GM12878 (cell line): ENCODE data around the gene FCGR2B. TPM values are rescaled to one million over a fixed set of nuclear protein-coding genes. Genes with fewer than 3 reads are reported as not detected.

Experiments used
- ATAC-seq: fragments of 200-7000 bp; cut with Tn5 transposase; 3 replicates; pipeline ENCODE4 v1.9.1; 2020; ENCODE audit warnings: mild to moderate bottlenecking, moderate library complexity
- BruUV-seq: library from RNA; stranded (reverse); fragments of 400-500 nt; replicated peaks from 2 replicates; lab custom pipeline; 2021; lab: Mats Ljungman, UMichigan
- CTCF ChIA-PET: fragments of 300-600 bp; sonication (Branson Sonifier 250); formaldehyde crosslinking; extraction: SDS; loops from one replicate; lab custom pipeline; 2021; ENCODE audit warnings: inconsistent platforms; lab: Yijun Ruan, JAX
- POLR2A ChIA-PET: fragments of 350-600 bp; formaldehyde crosslinking; extraction: SDS; loops from one replicate; lab custom pipeline; 2021; ENCODE audit warnings: inconsistent platforms; lab: Charles Lee
- RAD21 ChIA-PET: fragments of 300-600 bp; sonication (Branson Sonifier 250); formaldehyde crosslinking; loops from one replicate; lab custom pipeline; 2023; ENCODE audit warnings: antibody characterized with exemption; ENCODE audit not compliant: unreplicated experiment; lab: Charles Lee
- SMC1A ChIA-PET: fragments of 300-600 bp; sonication (Branson Sonifier 250); formaldehyde crosslinking; loops from one replicate; lab custom pipeline; 2023; ENCODE audit not compliant: unreplicated experiment, uncharacterized antibody; lab: Charles Lee
- DNase-seq: peaks from one replicate; pipeline ENCODE4 v3.0.0-alpha.2; 2011; ENCODE audit warnings: low read depth, low spot score
- FAIRE-seq: peaks from 3 replicates; lab custom pipeline; 2011; peaks lifted over from hg19 to GRCh38; lab: Jason Lieb, UNC
- H2AFZ ChIP-seq: 2 replicates; pipeline ENCODE4 v1.6.0; 2011; ENCODE audit warnings: low read depth, low read length, control low read depth; ENCODE audit not compliant: control insufficient read depth
- H3K27ac ChIP-seq: 2 replicates; pipeline ENCODE4 v1.5.1; 2011; ENCODE audit warnings: control low read depth; ENCODE audit not compliant: control insufficient read depth, insufficient read depth
- H3K27me3 ChIP-seq, 2 experiments: replicated peaks in 1 of 2; 2 replicates each; pipeline versions ENCODE4 v1.6.0 to v1.6.1; 2011; ENCODE audit warnings: low read length in 1 of 2; ENCODE audit not compliant: control insufficient read depth in 2 of 2, insufficient read depth in 2 of 2
- H3K36me3 ChIP-seq, 2 experiments: 2 replicates each; pipeline ENCODE4 v1.5.1; 2011; ENCODE audit warnings: low read length in 1 of 2; ENCODE audit not compliant: control insufficient read depth in 2 of 2, insufficient read depth in 2 of 2
- H3K4me1 ChIP-seq: 2 replicates; pipeline ENCODE4 v1.6.1; 2011; ENCODE audit warnings: mild to moderate bottlenecking, low read length, moderate library complexity, mixed read lengths; ENCODE audit not compliant: control insufficient read depth, insufficient read depth
- H3K4me2 ChIP-seq: 2 replicates; pipeline ENCODE4 v1.6.0; 2011; ENCODE audit warnings: control low read depth; ENCODE audit not compliant: control insufficient read depth, insufficient read depth
- H3K4me3 ChIP-seq: fragments of 200-600 bp; sonication (generic); 2 replicates; pipeline ENCODE4 v1.5.1; 2016
- H3K79me2 ChIP-seq: 2 replicates; pipeline ENCODE4 v1.6.0; 2011; ENCODE audit warnings: low read length; ENCODE audit not compliant: control insufficient read depth, insufficient read depth
- H3K9ac ChIP-seq: 2 replicates; pipeline ENCODE4 v1.8.0; 2011; ENCODE audit warnings: low read length, control low read depth, mixed read lengths; ENCODE audit not compliant: control insufficient read depth, insufficient read depth
- H3K9me3 ChIP-seq: replicated peaks from 3 replicates; pipeline ENCODE4 v1.5.1; 2011; ENCODE audit warnings: mild to moderate bottlenecking, low read length; ENCODE audit not compliant: control insufficient read depth, insufficient read depth
- H4K20me1 ChIP-seq: 2 replicates; pipeline ENCODE4 v1.6.0; 2011; ENCODE audit not compliant: control insufficient read depth, insufficient read depth
- CHD4 ChIP-seq: fragments of 200-600 bp; sonication (generic); IDR thresholded peaks from 2 replicates; pipeline ENCODE4 v1.6.1; 2016; ENCODE audit warnings: mild to moderate bottlenecking
- KAT2A ChIP-seq: conservative IDR thresholded peaks from 2 replicates; pipeline ENCODE4 v1.6.1; 2011; ENCODE audit warnings: low read depth, low read length; ENCODE audit not compliant: control insufficient read depth
- POLR2A ChIP-seq: IDR thresholded peaks from 2 replicates; pipeline ENCODE4 v1.6.1; 2011; ENCODE audit warnings: low read depth, mild to moderate bottlenecking, low read length
- PRDM15 ChIP-seq: fragments of 450-650 bp; formaldehyde crosslinking; IDR thresholded peaks from 2 replicates; pipeline ENCODE4 v1.4.0; 2020; ENCODE audit warnings: mild to moderate bottlenecking, moderate library complexity
- RAD21 ChIP-seq: IDR thresholded peaks from 2 replicates; pipeline ENCODE4 v1.6.1; 2011; ENCODE audit warnings: mild to moderate bottlenecking, low read depth, low read length, moderate library complexity; ENCODE audit not compliant: insufficient read depth
- SREBF2 ChIP-seq: IDR thresholded peaks from 2 replicates; pipeline ENCODE4 v1.6.1; 2012; ENCODE audit warnings: mild to moderate bottlenecking, low read length
- SUPT20H ChIP-seq: IDR thresholded peaks from 2 replicates; pipeline ENCODE4 v1.6.1; 2011; ENCODE audit warnings: low read depth, mild to moderate bottlenecking, low read length, moderate library complexity, borderline replicate concordance; ENCODE audit not compliant: control insufficient read depth
- TCF12 ChIP-seq: IDR thresholded peaks from 2 replicates; pipeline ENCODE4 v1.6.1; 2011; ENCODE audit warnings: low read depth, mild to moderate bottlenecking, low read length
- ZNF274 ChIP-seq: IDR thresholded peaks from one replicate; pipeline ENCODE4 v1.8.0; 2011; ENCODE audit not compliant: insufficient read length, insufficient read depth
- ZZZ3 ChIP-seq: IDR thresholded peaks from 2 replicates; pipeline ENCODE4 v1.6.1; 2011; ENCODE audit warnings: low read depth; ENCODE audit not compliant: control insufficient read depth, insufficient read length
- WGBS: methylation state at CpG from one replicate; pipeline ENCODE4 v1.1.6; 2016; ENCODE audit warnings: low lambda C conversion rate; ENCODE audit not compliant: insufficient replicate concordance, insufficient coverage; ENCODE audit errors: missing lambda C conversion rate; 5-methylcytosine and 5-hydroxymethylcytosine counted together
- in situ Hi-C: fragments of 300-500 bp; cut with MboI; formaldehyde crosslinking; loops from 9 replicates; pipeline ENCODE4 v1.14.3; 2018; ENCODE audit warnings: mixed read lengths
- intact Hi-C: fragments of 100-400 bp; cut with micrococcal nuclease; formaldehyde crosslinking; loops from one replicate; pipeline ENCODE4 v1.14.2; 2022; ENCODE audit not compliant: unreplicated experiment
- polyA plus RNA-seq, 11 experiments: library from polyadenylated mRNA; depleted of rRNA in 4 of 11; unstranded in 6 of 11; stranded (reverse) in 5 of 11; fragments of >200 nt; fragmentation: Nextera tagmentation in 4 of 11; fragmentation: Illumina TruSeq in 1 of 11; extraction: Ambion mirVana in 4 of 11; extraction: Trizol in 1 of 11; gene quantifications; 1 replicate in 1 of 11; 2 replicates in 10 of 11; pipeline versions ENCODE4 v1.2.1 to v1.2.3, GENCODE V29; 2011 to 2016; ENCODE audit warnings: inconsistent platforms in 2 of 11, missing spikeins in 2 of 11, low read depth in 1 of 11
- total RNA-seq, 4 experiments: library from RNA; depleted of rRNA in 3 of 4; stranded (reverse); fragments of >200 nt in 3 of 4; fragmentation: Illumina TruSeq in 1 of 4; extraction: Trizol in 1 of 4; gene quantifications; 2 replicates each; pipeline versions ENCODE4 v1.2.1 to v1.2.3, GENCODE V29; 2013 to 2021

FCGR2B gene
- total and polyA plus RNA-seq, 10 of the 15 experiments (the other 5 are each of a cell fraction or from before 2014, with no cell fraction given) = 76.6 to 216 (median 108) TPM

DNA sequence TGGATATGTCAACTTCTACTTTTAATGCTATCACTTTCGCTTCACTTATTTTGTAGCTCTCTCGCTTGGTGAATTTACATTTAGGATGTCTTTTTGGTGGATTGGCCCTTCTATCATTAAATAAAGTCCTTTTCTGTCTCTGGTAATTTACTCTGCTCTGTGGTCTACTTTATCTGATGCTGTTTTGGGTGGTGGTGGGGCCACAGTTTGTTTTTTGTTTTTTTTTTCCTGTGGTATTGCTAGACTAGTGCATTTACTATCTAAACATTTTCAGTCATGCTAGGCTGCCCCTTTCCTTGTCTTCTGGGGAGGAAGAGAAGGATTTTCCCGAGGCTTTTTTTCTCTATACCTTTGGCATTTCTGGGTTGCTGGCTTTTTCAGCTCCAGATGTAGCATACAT lies 26.0 kb downstream of the FCGR2B start:
- no TSS peak for BruUV-seq

GRCh38 chr1:161691846-161692245 lies 28.9 kb downstream of the FCGR2B start:
- ChIA-PET SMC1A (interaction anchor here (1.0 to 1.7 kb wide), 5 partner anchors 9 to 45 kb away, joined by 3 to 5 read pairs (median 3); no protein-coding TSS in a partner anchor), CTCF (interaction anchor here (0.7 to 5.4 kb wide), 3 partner anchors 13 to 47 kb away, joined by 3 to 21 read pairs (median 4); no protein-coding TSS in a partner anchor), POLR2A (no interaction called here), RAD21 (no interaction called here)
- WGBS = 64% methylated on average over 3 of the region's 3 CpGs
- Histone ChIP-seq H3K4me1 (no peaks in the 10 kb centered on the region), H4K20me1 (no peaks in the 10 kb centered on the region), H3K9ac (no peak overlapping the region), H3K27ac (no peak overlapping the region), H3K36me3 (no peaks in the 10 kb centered on the region), H3K27me3 (no peaks in the 10 kb centered on the region), H3K79me2 (no peaks in the 10 kb centered on the region), H3K9me3 (no peaks in the 10 kb centered on the region), H3K4me3 (no peak overlapping the region), H2AFZ (no peak overlapping the region), H3K4me2 (no peak overlapping the region)
- intact Hi-C loops = no loop called here
- TF ChIP-seq KAT2A = no peak
- TF ChIP-seq SUPT20H = no peak
- TF ChIP-seq SREBF2 = no peak
- no peak for TF ChIP-seq TCF12
- TF ChIP-seq CHD4 = no peak
- no peak for TF ChIP-seq PRDM15 (CRISPR knock-in tag)
- TF ChIP-seq POLR2A = no peak
- ATAC-seq (no peak), FAIRE-seq (no peak), DNase-seq (no peak)
- BruUV-seq = no TSS peak
- in situ Hi-C loops = no loop called here

More for the DNA sequence above, 26.0 kb downstream of the FCGR2B start:
- in situ Hi-C loops = no loop called here
- no peaks in the 10 kb centered on the region for H3K36me3 ChIP-seq
- no peak overlapping the region for H3K4me3 ChIP-seq
- no peak overlapping the region for H3K4me2 ChIP-seq
- H3K9me3 ChIP-seq = no peaks in the 10 kb centered on the region
- no peak overlapping the region for H3K27ac ChIP-seq
- no peaks in the 10 kb centered on the region for H3K79me2 ChIP-seq
- ATAC-seq (no peak), DNase-seq (no peak)
- H4K20me1 ChIP-seq = no peaks in the 10 kb centered on the region
- CTCF ChIA-PET = interaction anchor here (1.4 to 5.4 kb wide), 2 partner anchors 27 to 50 kb away, joined by 4 to 21 read pairs; no protein-coding TSS in a partner anchor
- SMC1A ChIA-PET = interaction anchor here (0.8 to 1.9 kb wide), 8 partner anchors 7 to 37 kb away, joined by 3 to 7 read pairs (median 4); partner anchors contain the start of gene FCRLA
- H2AFZ ChIP-seq = no peak overlapping the region; the same call in none of the 2 replicates
- H3K9ac ChIP-seq = no peak overlapping the region
- intact Hi-C loops = no loop called here
- no peaks in the 10 kb centered on the region for H3K4me1 ChIP-seq
- RAD21 ChIA-PET = no interaction called here
- POLR2A ChIA-PET = no interaction called here
- TF ChIP-seq ZZZ3 (no peak), RAD21 (no peak), ZNF274 (no peak)
- TF ChIP-seq, all 136 proteins: peak for 0
- H3K27me3 ChIP-seq = no peaks in the 10 kb centered on the region
- 65% methylated on average over 3 of the region's 3 CpGs for WGBS
- FAIRE-seq = peak; percentile 35
